Erythroblast (primary cell): ENCODE measurements around the gene SYNE3.

Experiments
- GATA1 ChIP-seq: IDR thresholded peaks from 2 replicates; pipeline ENCODE4 v1.6.1; 2011; ENCODE audit warnings: low read depth, mild to moderate bottlenecking, control low read depth, low read length, moderate library complexity
- POLR2A ChIP-seq: IDR thresholded peaks from 2 replicates; pipeline ENCODE4 v1.6.1; 2011; ENCODE audit warnings: mild to moderate bottlenecking, low read length

DNA sequence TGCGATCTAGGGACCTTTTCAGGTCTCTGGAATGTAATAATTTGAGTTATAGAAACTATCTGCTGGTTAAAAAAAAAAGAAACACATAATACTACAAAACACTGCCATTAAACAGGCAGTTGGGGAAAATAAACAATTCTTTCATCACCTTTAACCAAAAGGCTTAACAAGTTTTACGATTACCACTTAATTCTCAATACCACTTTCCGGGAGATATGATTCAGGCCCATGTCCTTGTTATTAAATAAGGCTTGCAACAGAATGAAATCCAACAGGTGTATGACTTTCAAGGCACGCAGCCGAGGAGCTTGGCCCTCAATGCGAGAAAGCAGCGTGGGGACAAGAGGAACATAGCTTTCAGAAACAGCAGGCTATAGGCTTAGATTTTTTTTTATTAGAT lies 12.8 kb upstream of the SYNE3 start:
- TF ChIP-seq POLR2A = no peak
- no peak for TF ChIP-seq GATA1
